Measurements from ENCODE around the gene IMPDH1. TPM values are rescaled to one million over a fixed set of nuclear protein-coding genes. Genes with fewer than 3 reads are reported as not detected.
A peak's percentile ranks its signal among the peaks of the same experiment; 100 is the strongest.
"Not testable (repeated sequence)": the region's sequence is repeated elsewhere in the genome, so short reads cannot be mapped to it uniquely, and the experiment has no call there.

The IMPDH1 gene
- polyA plus RNA-seq (2013, experiment 1 of 2), result 20.1 TPM
- polyA plus RNA-seq (2013, experiment 2 of 2), result 19.7 TPM

DNA sequence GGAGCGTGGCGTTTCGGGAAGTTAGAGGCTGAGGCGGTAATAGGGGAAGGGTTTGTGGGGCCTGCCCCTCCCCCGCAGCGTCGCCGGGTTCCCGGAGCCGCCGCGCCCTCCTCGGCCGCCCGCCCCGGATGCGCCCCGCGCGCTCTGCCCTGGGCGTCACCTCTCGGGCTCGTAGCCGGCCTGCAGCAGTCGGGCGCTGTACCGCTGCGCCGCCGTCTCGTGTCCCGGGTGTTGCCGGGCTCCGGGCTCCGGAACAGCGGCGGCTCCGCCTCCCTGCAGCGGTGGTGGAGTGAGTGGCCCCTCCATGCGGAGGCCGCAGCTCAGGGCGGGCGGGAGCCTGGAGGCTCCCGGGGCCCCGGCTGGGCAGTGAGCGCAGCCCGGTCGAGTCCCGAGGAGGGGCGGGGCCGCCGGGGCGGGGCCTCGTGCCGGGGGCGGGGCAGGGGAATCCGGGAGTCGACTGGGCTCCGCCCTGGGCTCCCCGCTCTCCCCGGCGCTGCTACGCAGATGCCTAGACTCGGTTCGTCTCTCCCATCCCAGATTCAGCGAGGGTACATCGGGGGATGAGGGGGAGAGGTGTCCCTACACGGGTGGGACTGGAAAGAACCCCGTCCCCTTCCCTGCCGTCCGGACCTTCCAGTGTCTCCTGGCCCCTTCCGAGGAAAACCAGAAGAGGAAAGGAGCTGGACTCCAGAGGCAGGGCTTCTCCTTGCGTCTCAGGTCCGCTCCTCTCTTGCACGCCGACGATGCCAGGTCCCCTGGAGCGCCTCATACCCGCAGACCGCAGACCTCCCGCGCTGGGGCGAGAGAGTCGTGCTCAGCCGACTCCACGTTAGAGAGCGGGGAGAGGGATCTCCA is at the start of gene IMPDH1:
Gene IMPDH1 (minus strand): TSS at position 387 of the 855 bp plus-strand sequence. CDS start 81 bp downstream, at position 306.
- no CpG with 5 or more reads among the region's 87 CpGs for WGBS (ENCODE audit: extremely low coverage, insufficient coverage, low lambda C conversion rate)
- DNase-seq, result peak; percentile 70
- H2BK5ac ChIP-seq (ENCODE audit: low read length), result no peak within 1 kb of the TSS

DNA sequence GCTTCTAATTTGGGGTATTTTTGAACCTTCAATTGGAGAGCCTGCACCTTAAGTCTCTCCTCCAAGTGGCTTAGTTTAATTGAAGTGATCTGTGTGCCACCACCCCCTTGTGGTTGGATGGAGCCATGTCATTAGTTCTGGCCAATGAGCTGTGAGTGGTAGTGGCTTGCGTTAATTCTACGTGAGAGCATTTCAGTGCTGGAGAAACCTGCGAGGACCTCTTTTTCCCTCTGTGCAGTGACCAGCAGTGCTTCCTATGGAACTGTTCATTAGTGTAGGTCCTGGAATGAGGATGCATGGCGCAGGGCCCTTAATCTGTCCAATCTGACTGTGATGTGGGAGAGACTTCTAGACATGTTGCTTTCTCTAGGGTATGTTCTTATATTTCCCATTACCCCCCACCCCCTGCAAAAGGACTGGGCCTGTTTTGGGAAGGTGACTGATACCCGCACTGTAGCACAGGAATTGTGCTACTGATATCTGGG is 49.7 kb upstream of the IMPDH1 start:
- Histone ChIP-seq H4K5ac (ENCODE audit: low read length) (no peak overlapping the region), H3K36me3 (ENCODE audit: control insufficient read depth, insufficient read depth, low read length) (no peaks in the 10 kb centered on the region), H3K4ac (ENCODE audit: low read depth, low read length) (no peak overlapping the region), H3K27ac (ENCODE audit: low read depth, low read length) (no peak overlapping the region), H3K4me3 (ENCODE audit: low read length) (no peak overlapping the region), H2BK5ac (ENCODE audit: low read length) (no peak overlapping the region), H3K4me1 (ENCODE audit: control insufficient read depth, low read depth, low read length) (peaks cover 7% of the 10 kb centered on the region), H3K18ac (ENCODE audit: low read length) (no peak overlapping the region), H2BK15ac (replicated peaks; ENCODE audit: low read depth) (no peak overlapping the region), H2AK5ac (ENCODE audit: low read length) (no peak overlapping the region), H3K27me3 (ENCODE audit: insufficient read depth, low read length, poor library complexity) (no peaks in the 10 kb centered on the region), H4K8ac (ENCODE audit: low read depth, low read length) (no peak overlapping the region), H3K79me1 (ENCODE audit: low read length) (peaks cover 19% of the 10 kb centered on the region), H3K56ac (ENCODE audit: low read length) (peak overlapping the region; percentile 15), H3K23ac (ENCODE audit: low read length) (no peak overlapping the region), H3K79me2 (ENCODE audit: control insufficient read depth, insufficient read depth, low read length) (peaks cover 27% of the 10 kb centered on the region), H3K9ac (ENCODE audit: low read length) (peak overlapping the region; percentile 32), H3K4me2 (ENCODE audit: low read length) (no peak overlapping the region), H2BK120ac (ENCODE audit: low read depth, low read length) (no peak overlapping the region)
- WGBS (ENCODE audit: extremely low coverage, insufficient coverage, low lambda C conversion rate), result no CpG with 5 or more reads among the region's 5 CpGs
- peak; percentile 87 for DNase-seq

More for the DNA sequence above, at the start of gene IMPDH1:
- Histone ChIP-seq H2BK120ac (ENCODE audit: low read depth, low read length) (no peak within 1 kb of the TSS), H3K27ac (ENCODE audit: low read depth, low read length) (no peak within 1 kb of the TSS), H4K5ac (ENCODE audit: low read length) (no peak within 1 kb of the TSS), H3K36me3 (ENCODE audit: control insufficient read depth, insufficient read depth, low read length) (no peaks in the 10 kb centered on the region), H2BK15ac (replicated peaks; ENCODE audit: low read depth) (no peak within 1 kb of the TSS), H3K9ac (ENCODE audit: low read length) (peak within 1 kb of the TSS; percentile 73), H3K79me1 (ENCODE audit: low read length) (no peaks in the 10 kb centered on the region), H2AK5ac (ENCODE audit: low read length) (no peak within 1 kb of the TSS), H3K4ac (ENCODE audit: low read depth, low read length) (no peak within 1 kb of the TSS), H3K79me2 (ENCODE audit: control insufficient read depth, insufficient read depth, low read length) (no peaks in the 10 kb centered on the region), H3K18ac (ENCODE audit: low read length) (no peak within 1 kb of the TSS), H3K4me1 (ENCODE audit: control insufficient read depth, low read depth, low read length) (peaks cover 2% of the 10 kb centered on the region), H4K8ac (ENCODE audit: low read depth, low read length) (no peak within 1 kb of the TSS), H3K56ac (ENCODE audit: low read length) (peak within 1 kb of the TSS; percentile 86), H3K23ac (ENCODE audit: low read length) (peak within 1 kb of the TSS; percentile 57), H3K4me3 (ENCODE audit: low read length) (peak within 1 kb of the TSS; percentile 27), H3K27me3 (ENCODE audit: insufficient read depth, low read length, poor library complexity) (peaks cover 17% of the 10 kb centered on the region), H3K4me2 (ENCODE audit: low read length) (peak within 1 kb of the TSS; percentile 92)

DNA sequence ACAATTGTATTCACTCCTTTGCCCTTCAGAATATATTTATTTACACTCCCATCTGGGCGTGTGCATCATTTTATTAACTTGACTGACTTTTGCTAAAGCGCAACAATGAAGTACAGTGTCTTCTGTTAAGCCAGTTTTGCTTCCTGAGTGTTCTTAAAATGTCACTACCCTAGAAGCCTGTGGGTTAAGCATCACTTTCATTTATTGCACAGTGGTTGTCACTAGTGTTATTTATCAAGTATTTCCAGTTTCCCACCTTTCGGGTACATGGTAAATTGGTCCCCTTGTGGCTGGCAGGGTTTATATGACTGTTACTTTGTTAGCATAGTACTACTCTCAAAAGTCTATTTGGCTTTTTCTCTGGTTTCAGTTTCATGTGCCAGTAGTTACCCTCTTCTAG is 49.2 kb upstream of the IMPDH1 start:
- Histone ChIP-seq H3K79me1 (ENCODE audit: low read length) (peaks cover 19% of the 10 kb centered on the region), H2AK5ac (ENCODE audit: low read length) (no peak overlapping the region), H3K4me3 (ENCODE audit: low read length) (no peak overlapping the region), H3K4ac (ENCODE audit: low read depth, low read length) (no peak overlapping the region), H3K79me2 (ENCODE audit: control insufficient read depth, insufficient read depth, low read length) (peaks cover 27% of the 10 kb centered on the region), H2BK5ac (ENCODE audit: low read length) (no peak overlapping the region), H2BK15ac (replicated peaks; ENCODE audit: low read depth) (no peak overlapping the region), H3K27ac (ENCODE audit: low read depth, low read length) (no peak overlapping the region), H2BK120ac (ENCODE audit: low read depth, low read length) (no peak overlapping the region), H4K8ac (ENCODE audit: low read depth, low read length) (no peak overlapping the region), H3K4me1 (ENCODE audit: control insufficient read depth, low read depth, low read length) (peaks cover 10% of the 10 kb centered on the region), H3K4me2 (ENCODE audit: low read length) (no peak overlapping the region), H4K5ac (ENCODE audit: low read length) (no peak overlapping the region), H3K36me3 (ENCODE audit: control insufficient read depth, insufficient read depth, low read length) (no peaks in the 10 kb centered on the region), H3K27me3 (ENCODE audit: insufficient read depth, low read length, poor library complexity) (no peaks in the 10 kb centered on the region), H3K23ac (ENCODE audit: low read length) (no peak overlapping the region), H3K9ac (ENCODE audit: low read length) (no peak overlapping the region), H3K56ac (ENCODE audit: low read length) (no peak overlapping the region), H3K18ac (ENCODE audit: low read length) (no peak overlapping the region)
- no CpG with 5 or more reads among the region's 3 CpGs for WGBS (ENCODE audit: extremely low coverage, insufficient coverage, low lambda C conversion rate)
- no peak for DNase-seq

DNA sequence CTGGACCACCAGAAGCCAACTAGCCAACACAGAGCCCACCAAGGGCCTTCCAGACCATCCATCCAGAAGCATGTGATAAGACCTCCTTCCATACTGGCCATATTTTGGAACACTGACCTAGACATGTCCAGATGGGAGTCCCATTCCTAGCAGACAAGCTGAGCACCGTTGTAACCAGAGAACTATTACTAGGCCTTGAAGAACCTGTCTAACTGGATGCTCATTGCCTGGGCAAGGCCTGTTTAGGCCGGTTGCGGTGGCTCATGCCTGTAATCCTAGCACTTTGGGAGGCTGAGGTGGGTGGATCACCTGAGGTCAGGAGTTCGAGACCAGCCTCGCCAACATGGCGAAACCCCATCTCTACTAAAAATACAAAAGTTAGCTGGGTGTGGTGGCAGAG is 47.6 kb upstream of the IMPDH1 start:
- Histone ChIP-seq H3K79me2 (ENCODE audit: control insufficient read depth, insufficient read depth, low read length) (peaks cover 27% of the 10 kb centered on the region), H3K79me1 (ENCODE audit: low read length) (peaks cover 17% of the 10 kb centered on the region), H3K4me1 (ENCODE audit: control insufficient read depth, low read depth, low read length) (peaks cover 14% of the 10 kb centered on the region), H3K9ac (ENCODE audit: low read length) (peak overlapping the region; percentile 3)
- not testable (repeated sequence) for H2AK5ac ChIP-seq (ENCODE audit: low read length); H3K4ac ChIP-seq (ENCODE audit: low read depth, low read length); H3K4me3 ChIP-seq (ENCODE audit: low read length); DNase-seq; H2BK5ac ChIP-seq (ENCODE audit: low read length); H3K56ac ChIP-seq (ENCODE audit: low read length); H2BK15ac ChIP-seq (replicated peaks; ENCODE audit: low read depth); H3K23ac ChIP-seq (ENCODE audit: low read length); H2BK120ac ChIP-seq (ENCODE audit: low read depth, low read length); H4K8ac ChIP-seq (ENCODE audit: low read depth, low read length); H3K27ac ChIP-seq (ENCODE audit: low read depth, low read length); H3K18ac ChIP-seq (ENCODE audit: low read length); H3K27me3 ChIP-seq (ENCODE audit: insufficient read depth, low read length, poor library complexity); H3K36me3 ChIP-seq (ENCODE audit: control insufficient read depth, insufficient read depth, low read length); H3K4me2 ChIP-seq (ENCODE audit: low read length); H4K5ac ChIP-seq (ENCODE audit: low read length)
- WGBS (ENCODE audit: extremely low coverage, insufficient coverage, low lambda C conversion rate), result no CpG with 5 or more reads among the region's 6 CpGs

DNA sequence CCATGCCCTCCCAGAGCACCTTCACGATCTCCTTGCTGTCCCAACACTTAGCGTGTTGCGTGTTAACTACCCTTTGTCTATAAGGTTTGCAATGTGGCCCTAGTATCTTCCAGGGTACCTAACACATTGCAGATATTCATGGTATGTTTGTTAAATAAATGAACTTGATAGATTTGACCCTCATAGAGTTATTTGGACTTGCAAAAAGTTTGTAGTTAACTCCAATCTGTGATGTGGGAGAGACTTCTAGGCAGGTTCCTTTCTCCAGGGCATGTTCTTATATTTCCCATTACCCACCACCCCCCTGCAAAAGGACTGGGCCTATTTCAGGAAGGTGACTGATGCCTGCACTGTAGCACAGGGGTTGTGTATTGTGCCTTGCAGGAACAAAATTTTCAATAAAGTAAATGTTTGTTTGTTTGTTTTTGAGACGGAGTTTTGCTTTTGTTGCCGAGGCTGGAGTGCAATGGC is 46.5 kb upstream of the IMPDH1 start:
- Histone ChIP-seq H3K9ac (ENCODE audit: low read length) (peak overlapping the region; percentile 99), H3K79me1 (ENCODE audit: low read length) (peaks cover 17% of the 10 kb centered on the region), H2BK15ac (replicated peaks; ENCODE audit: low read depth) (no peak overlapping the region), H2BK120ac (ENCODE audit: low read depth, low read length) (no peak overlapping the region), H3K23ac (ENCODE audit: low read length) (no peak overlapping the region), H3K4me1 (ENCODE audit: control insufficient read depth, low read depth, low read length) (peaks cover 14% of the 10 kb centered on the region), H3K56ac (ENCODE audit: low read length) (peak overlapping the region; percentile 100), H3K4me2 (ENCODE audit: low read length) (peak overlapping the region; percentile 97), H2AK5ac (ENCODE audit: low read length) (peak overlapping the region; percentile 1), H3K27me3 (ENCODE audit: insufficient read depth, low read length, poor library complexity) (no peaks in the 10 kb centered on the region), H3K79me2 (ENCODE audit: control insufficient read depth, insufficient read depth, low read length) (peaks cover 27% of the 10 kb centered on the region), H2BK5ac (ENCODE audit: low read length) (peak overlapping the region; percentile 90), H4K5ac (ENCODE audit: low read length) (peak overlapping the region; percentile 44), H3K18ac (ENCODE audit: low read length) (peak overlapping the region; percentile 96), H4K8ac (ENCODE audit: low read depth, low read length) (no peak overlapping the region), H3K4me3 (ENCODE audit: low read length) (peak overlapping the region; percentile 98), H3K36me3 (ENCODE audit: control insufficient read depth, insufficient read depth, low read length) (no peaks in the 10 kb centered on the region), H3K27ac (ENCODE audit: low read depth, low read length) (peak overlapping the region; percentile 65), H3K4ac (ENCODE audit: low read depth, low read length) (no peak overlapping the region)
- no CpG with 5 or more reads among the region's 5 CpGs for WGBS (ENCODE audit: extremely low coverage, insufficient coverage, low lambda C conversion rate)
- no peak for DNase-seq
